ENCODE data around the gene RAB26. TPM values are rescaled to one million over a fixed set of nuclear protein-coding genes. Genes with fewer than 3 reads are reported as not detected.
"Not testable (repeated sequence)": the region's sequence is repeated elsewhere in the genome, so short reads cannot be mapped to it uniquely, and the experiment has no call there.

Gene RAB26
- total RNA-seq, 1 donor from 2014 or later: 3.4 TPM

GRCh38 chr16:2115591-2115973 is 32.8 kb upstream of the RAB26 start:
- TF ChIP-seq, protein P1, sequence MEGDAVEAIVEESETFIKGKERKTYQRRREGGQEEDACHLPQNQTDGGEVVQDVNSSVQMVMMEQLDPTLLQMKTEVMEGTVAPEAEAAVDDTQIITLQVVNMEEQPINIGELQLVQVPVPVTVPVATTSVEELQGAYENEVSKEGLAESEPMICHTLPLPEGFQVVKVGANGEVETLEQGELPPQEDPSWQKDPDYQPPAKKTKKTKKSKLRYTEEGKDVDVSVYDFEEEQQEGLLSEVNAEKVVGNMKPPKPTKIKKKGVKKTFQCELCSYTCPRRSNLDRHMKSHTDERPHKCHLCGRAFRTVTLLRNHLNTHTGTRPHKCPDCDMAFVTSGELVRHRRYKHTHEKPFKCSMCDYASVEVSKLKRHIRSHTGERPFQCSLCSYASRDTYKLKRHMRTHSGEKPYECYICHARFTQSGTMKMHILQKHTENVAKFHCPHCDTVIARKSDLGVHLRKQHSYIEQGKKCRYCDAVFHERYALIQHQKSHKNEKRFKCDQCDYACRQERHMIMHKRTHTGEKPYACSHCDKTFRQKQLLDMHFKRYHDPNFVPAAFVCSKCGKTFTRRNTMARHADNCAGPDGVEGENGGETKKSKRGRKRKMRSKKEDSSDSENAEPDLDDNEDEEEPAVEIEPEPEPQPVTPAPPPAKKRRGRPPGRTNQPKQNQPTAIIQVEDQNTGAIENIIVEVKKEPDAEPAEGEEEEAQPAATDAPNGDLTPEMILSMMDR (IDR thresholded peaks at IDR 0.05): no peak
- peak; percentile 80 for DNase-seq (ENCODE audit: extremely low spot score, unreplicated experiment)
- H3K9me3 Mint-ChIP-seq (ENCODE audit: unreplicated experiment): no peaks in the 10 kb centered on the region
- no peak overlapping the region for H3K4me3 Mint-ChIP-seq (ENCODE audit: unreplicated experiment)
- H3K27ac Mint-ChIP-seq (ENCODE audit: unreplicated experiment): no peak overlapping the region
- no peaks in the 10 kb centered on the region for H3K27me3 Mint-ChIP-seq (ENCODE audit: unreplicated experiment)
- peaks cover 4% of the 10 kb centered on the region for H3K4me1 Mint-ChIP-seq (ENCODE audit: unreplicated experiment)
- peaks cover 4% of the 10 kb centered on the region for H3K36me3 Mint-ChIP-seq (ENCODE audit: unreplicated experiment)

DNA sequence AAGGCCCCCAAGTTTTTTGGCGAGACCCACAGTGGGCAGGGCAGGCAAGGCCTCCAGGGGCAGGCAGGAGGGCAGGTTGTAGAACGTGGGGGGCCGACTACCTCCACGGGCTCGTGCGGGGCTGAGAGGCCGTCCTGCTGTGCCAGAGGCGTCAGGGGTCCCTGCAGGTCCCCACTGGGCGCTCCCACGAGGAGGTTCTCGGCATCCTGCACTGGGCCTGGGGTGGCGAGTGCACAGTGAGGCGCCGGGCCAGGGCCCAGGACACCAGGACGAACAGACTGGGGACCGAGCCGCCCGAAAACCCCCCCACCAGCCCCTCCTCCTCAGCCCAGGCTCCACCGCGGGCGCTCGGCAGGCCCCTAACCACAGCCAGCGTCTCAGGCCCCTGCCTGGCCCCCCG is 32.0 kb upstream of the RAB26 start:
- H3K36me3 Mint-ChIP-seq (ENCODE audit: unreplicated experiment); H3K27me3 Mint-ChIP-seq (ENCODE audit: unreplicated experiment); DNase-seq (ENCODE audit: extremely low spot score, unreplicated experiment); H3K4me3 Mint-ChIP-seq (ENCODE audit: unreplicated experiment); H3K9me3 Mint-ChIP-seq (ENCODE audit: unreplicated experiment); H3K4me1 Mint-ChIP-seq (ENCODE audit: unreplicated experiment); H3K27ac Mint-ChIP-seq (ENCODE audit: unreplicated experiment): not testable (repeated sequence)

GRCh38 chr16:2117341-2117740 is 31.1 kb upstream of the RAB26 start:
- H3K4me3 Mint-ChIP-seq (ENCODE audit: unreplicated experiment); DNase-seq (ENCODE audit: extremely low spot score, unreplicated experiment); H3K27me3 Mint-ChIP-seq (ENCODE audit: unreplicated experiment); H3K36me3 Mint-ChIP-seq (ENCODE audit: unreplicated experiment); H3K27ac Mint-ChIP-seq (ENCODE audit: unreplicated experiment); H3K9me3 Mint-ChIP-seq (ENCODE audit: unreplicated experiment): not testable (repeated sequence)
- H3K4me1 Mint-ChIP-seq (ENCODE audit: unreplicated experiment): peaks cover 14% of the 10 kb centered on the region

GRCh38 chr16:2117960-2118722 is 30.3 kb upstream of the RAB26 start:
- not testable (repeated sequence) for H3K9me3 Mint-ChIP-seq (ENCODE audit: unreplicated experiment); H3K36me3 Mint-ChIP-seq (ENCODE audit: unreplicated experiment); DNase-seq (ENCODE audit: extremely low spot score, unreplicated experiment); H3K27me3 Mint-ChIP-seq (ENCODE audit: unreplicated experiment); H3K27ac Mint-ChIP-seq (ENCODE audit: unreplicated experiment); H3K4me3 Mint-ChIP-seq (ENCODE audit: unreplicated experiment)
- H3K4me1 Mint-ChIP-seq (ENCODE audit: unreplicated experiment): peaks cover 17% of the 10 kb centered on the region

DNA sequence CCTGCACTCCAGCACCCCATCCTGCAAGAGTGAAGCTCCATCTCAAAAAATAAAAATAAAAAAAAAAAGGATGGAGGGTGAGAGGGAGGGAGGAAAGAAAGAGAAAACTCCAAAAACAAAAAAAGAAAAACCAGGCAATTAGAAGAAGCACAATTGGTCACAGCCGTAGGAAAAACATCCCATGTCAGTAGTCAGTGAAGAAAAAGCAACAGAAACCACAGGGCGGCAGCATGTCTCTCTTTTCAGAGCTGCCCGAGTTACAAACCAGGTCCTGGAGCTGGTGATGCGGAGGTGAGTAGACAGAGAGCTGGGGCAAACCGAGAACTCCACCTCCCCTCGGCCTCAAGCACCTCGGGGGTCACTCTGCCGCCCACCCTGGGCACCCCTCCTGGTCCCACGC is 27.1 kb upstream of the RAB26 start:
- TF ChIP-seq, protein P1 (IDR thresholded peaks at IDR 0.05): peak; percentile 55
- not testable (repeated sequence) for H3K4me3 Mint-ChIP-seq (ENCODE audit: unreplicated experiment); DNase-seq (ENCODE audit: extremely low spot score, unreplicated experiment); H3K9me3 Mint-ChIP-seq (ENCODE audit: unreplicated experiment); H3K36me3 Mint-ChIP-seq (ENCODE audit: unreplicated experiment); H3K27me3 Mint-ChIP-seq (ENCODE audit: unreplicated experiment)
- Mint-ChIP-seq H3K27ac (ENCODE audit: unreplicated experiment) (peak overlapping the region; percentile 23), H3K4me1 (ENCODE audit: unreplicated experiment) (peaks cover 34% of the 10 kb centered on the region)

GRCh38 chr16:2121853-2122252 is 26.6 kb upstream of the RAB26 start:
- H3K27me3 Mint-ChIP-seq (ENCODE audit: unreplicated experiment): no peaks in the 10 kb centered on the region
- no peaks in the 10 kb centered on the region for H3K36me3 Mint-ChIP-seq (ENCODE audit: unreplicated experiment)
- H3K4me1 Mint-ChIP-seq (ENCODE audit: unreplicated experiment): peaks cover 40% of the 10 kb centered on the region
- TF ChIP-seq, protein P1 (IDR thresholded peaks at IDR 0.05): no peak
- peak overlapping the region; percentile 23 for H3K27ac Mint-ChIP-seq (ENCODE audit: unreplicated experiment)
- no peak for DNase-seq (ENCODE audit: extremely low spot score, unreplicated experiment)
- H3K9me3 Mint-ChIP-seq (ENCODE audit: unreplicated experiment): no peaks in the 10 kb centered on the region
- H3K4me3 Mint-ChIP-seq (ENCODE audit: unreplicated experiment): no peak overlapping the region

All from osteocyte (in vitro differentiated cells).